Measurements from ENCODE around the gene UQCRC1. TPM values are rescaled to one million over a fixed set of nuclear protein-coding genes. Genes with fewer than 3 reads are reported as not detected.
"Not testable (repeated sequence)": the region's sequence is repeated elsewhere in the genome, so short reads cannot be mapped to it uniquely, and the experiment has no call there.

Gene UQCRC1
- total RNA-seq, 1 donor from 2014 or later = 165 TPM

- peaks cover 13% of the 10 kb centered on the region for H3K4me1 Mint-ChIP-seq (ENCODE audit: unreplicated experiment)
- H3K27me3 Mint-ChIP-seq (ENCODE audit: unreplicated experiment) = peaks cover 9% of the 10 kb centered on the region
- H3K36me3 Mint-ChIP-seq (ENCODE audit: low read depth, unreplicated experiment) = no peaks in the 10 kb centered on the region
- no peak for TF ChIP-seq CTCF (IDR thresholded peaks at IDR 0.05; ENCODE audit: unreplicated experiment)
- no peak overlapping the region for H3K27ac Mint-ChIP-seq (ENCODE audit: unreplicated experiment)
- no peaks in the 10 kb centered on the region for H3K9me3 Mint-ChIP-seq (ENCODE audit: unreplicated experiment)
- no peak for DNase-seq (ENCODE audit: low spot score)
- H3K4me3 Mint-ChIP-seq (ENCODE audit: unreplicated experiment) = no peak overlapping the region
These were observed 57.1 kb downstream of the UQCRC1 start for GRCh38 chr3:48552111-48552951.

- not testable (repeated sequence) for H3K27ac Mint-ChIP-seq (ENCODE audit: unreplicated experiment); H3K36me3 Mint-ChIP-seq (ENCODE audit: low read depth, unreplicated experiment); H3K27me3 Mint-ChIP-seq (ENCODE audit: unreplicated experiment); H3K4me3 Mint-ChIP-seq (ENCODE audit: unreplicated experiment); DNase-seq (ENCODE audit: low spot score); H3K9me3 Mint-ChIP-seq (ENCODE audit: unreplicated experiment)
- peaks cover 13% of the 10 kb centered on the region for H3K4me1 Mint-ChIP-seq (ENCODE audit: unreplicated experiment)
These were observed 57.8 kb downstream of the UQCRC1 start for GRCh38 chr3:48551651-48552050.

Small RNAs within 50 kb of the gene (microRNA-seq; reads per million reads assigned to microRNA genes)
- gene MIR4793 (ENCODE audit: unreplicated experiment) = not detected
- gene MIR6823 (ENCODE audit: unreplicated experiment) = 0.21 reads per million
- gene MIR711 (ENCODE audit: unreplicated experiment) = not detected

Other genes with a start within 250 kb of the UQCRC1 start
- not detected for gene FBXW12, start 237.4 kb downstream of the UQCRC1 start, total RNA-seq (ENCODE audit: unreplicated experiment)
- gene PLXNB1, start 179.6 kb downstream of the UQCRC1 start, total RNA-seq (ENCODE audit: unreplicated experiment) = 68.7 TPM
- 11.8 TPM for gene CCDC51, start 169.5 kb downstream of the UQCRC1 start, total RNA-seq (ENCODE audit: unreplicated experiment)
- 326 TPM for gene TMA7, start 169.4 kb downstream of the UQCRC1 start, total RNA-seq (ENCODE audit: unreplicated experiment)
- gene ATRIP, start 162.9 kb downstream of the UQCRC1 start, total RNA-seq (ENCODE audit: unreplicated experiment) = 11.2 TPM
- 283 TPM for gene SHISA5, start 105.5 kb downstream of the UQCRC1 start, total RNA-seq (ENCODE audit: unreplicated experiment)
- gene PFKFB4, start 52.8 kb downstream of the UQCRC1 start, total RNA-seq (ENCODE audit: unreplicated experiment) = 11.5 TPM
- 0.77 TPM for gene UCN2, start 45.9 kb downstream of the UQCRC1 start, total RNA-seq (ENCODE audit: unreplicated experiment)
- 5.2 TPM for gene COL7A1, start 14.3 kb downstream of the UQCRC1 start, total RNA-seq (ENCODE audit: unreplicated experiment)
- 0.44 TPM for gene TMEM89, start 12.1 kb upstream of the UQCRC1 start, total RNA-seq (ENCODE audit: unreplicated experiment)
- gene SLC26A6, start 25.8 kb upstream of the UQCRC1 start, total RNA-seq (ENCODE audit: unreplicated experiment) = 76.1 TPM
- 7.6 TPM for gene CELSR3, start 53.2 kb upstream of the UQCRC1 start, total RNA-seq (ENCODE audit: unreplicated experiment)
- 34.1 TPM for gene NCKIPSD, start 76.3 kb upstream of the UQCRC1 start, total RNA-seq (ENCODE audit: unreplicated experiment)
- 87.9 TPM for gene IP6K2, start 107.6 kb upstream of the UQCRC1 start, total RNA-seq (ENCODE audit: unreplicated experiment)
- 67.3 TPM for gene PRKAR2A, start 238.2 kb upstream of the UQCRC1 start, total RNA-seq (ENCODE audit: unreplicated experiment)

Measured in endothelial cell (in vitro differentiated cells).